Cardiac muscle cell (in vitro differentiated cells and primary cell): Measurements from ENCODE around the gene RCE1. TPM values are rescaled to one million over a fixed set of nuclear protein-coding genes. Genes with fewer than 3 reads are reported as not detected.

Source experiments
- DNase-seq, 2 donors: peaks; one replicate each; pipeline versions ENCODE4 v3.0.0 to v3.0.0-alpha.2; 2010 to 2017; ENCODE audit warnings: low read depth in 1 of 2, low spot score in 1 of 2
- H3K27ac ChIP-seq: fragments of 200-600 bp; sonication (generic); 2 replicates; pipeline ENCODE4 v1.5.1; 2016
- H3K27me3 ChIP-seq: fragments of 200-600 bp; sonication (generic); 2 replicates; pipeline ENCODE4 v1.6.0; 2016; ENCODE audit warnings: control low read depth
- H3K36me3 ChIP-seq: fragments of 200-600 bp; sonication (generic); 2 replicates; pipeline ENCODE4 v1.5.1; 2016; ENCODE audit warnings: control low read depth
- H3K4me1 ChIP-seq: fragments of 200-600 bp; sonication (generic); 2 replicates; pipeline ENCODE4 v1.8.1; 2017; ENCODE audit warnings: low read depth, mild to moderate bottlenecking, mixed run types
- H3K4me3 ChIP-seq: fragments of 200-600 bp; sonication (generic); 2 replicates; pipeline ENCODE4 v1.5.1; 2016; ENCODE audit warnings: mild to moderate bottlenecking
- H3K9me3 ChIP-seq: fragments of 200-600 bp; sonication (generic); 2 replicates; pipeline ENCODE4 v1.5.1; 2017; ENCODE audit warnings: low read depth, mild to moderate bottlenecking, control low read depth
- polyA plus RNA-seq: library from polyadenylated mRNA; unstranded; fragments of >200 nt; fragmentation: Nextera tagmentation; extraction: Ambion mirVana; gene quantifications from 2 replicates; pipeline ENCODE4 v1.2.1, GENCODE V29; 2016
- total RNA-seq: library from RNA; depleted of rRNA; stranded (reverse); fragments of >200 nt; gene quantifications from 2 replicates; pipeline ENCODE4 v1.2.3, GENCODE V29; 2016
- TF ChIP-seq, protein P1 (sequence below): IDR thresholded peaks from 2 replicates; pipeline ENCODE4 v1.5.1; 2012; ENCODE audit warnings: low read depth, mild to moderate bottlenecking, low read length

RCE1 gene
- total and polyA plus RNA-seq, 2 experiments from 2014 or later = 19.9 to 24.4 TPM

DNA sequence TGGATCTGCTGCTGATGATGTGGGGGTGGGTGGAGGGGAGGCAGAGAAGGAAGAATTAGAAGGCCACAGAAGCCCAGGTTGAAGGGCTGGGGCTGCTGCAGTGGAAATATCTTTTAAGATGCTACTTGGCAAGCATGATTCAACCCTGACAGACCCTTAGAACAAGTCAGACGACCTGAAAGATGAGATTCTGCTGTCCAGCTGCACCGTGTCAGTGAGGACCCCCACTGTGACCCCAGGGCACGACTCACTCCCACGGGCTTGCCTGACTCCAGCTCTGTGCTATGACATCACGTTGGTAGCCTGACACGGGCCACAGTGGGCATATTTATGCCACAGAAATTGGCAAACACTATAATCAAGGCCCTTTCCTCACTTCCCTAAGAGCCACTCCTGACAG is 49.7 kb downstream of the RCE1 start:
- H3K4me1 ChIP-seq = no peaks in the 10 kb centered on the region
- no peak overlapping the region for H3K27ac ChIP-seq
- no peaks in the 10 kb centered on the region for H3K27me3 ChIP-seq
- H3K9me3 ChIP-seq = no peaks in the 10 kb centered on the region
- H3K36me3 ChIP-seq = no peaks in the 10 kb centered on the region
- no peak for DNase-seq
- TF ChIP-seq, protein P1, sequence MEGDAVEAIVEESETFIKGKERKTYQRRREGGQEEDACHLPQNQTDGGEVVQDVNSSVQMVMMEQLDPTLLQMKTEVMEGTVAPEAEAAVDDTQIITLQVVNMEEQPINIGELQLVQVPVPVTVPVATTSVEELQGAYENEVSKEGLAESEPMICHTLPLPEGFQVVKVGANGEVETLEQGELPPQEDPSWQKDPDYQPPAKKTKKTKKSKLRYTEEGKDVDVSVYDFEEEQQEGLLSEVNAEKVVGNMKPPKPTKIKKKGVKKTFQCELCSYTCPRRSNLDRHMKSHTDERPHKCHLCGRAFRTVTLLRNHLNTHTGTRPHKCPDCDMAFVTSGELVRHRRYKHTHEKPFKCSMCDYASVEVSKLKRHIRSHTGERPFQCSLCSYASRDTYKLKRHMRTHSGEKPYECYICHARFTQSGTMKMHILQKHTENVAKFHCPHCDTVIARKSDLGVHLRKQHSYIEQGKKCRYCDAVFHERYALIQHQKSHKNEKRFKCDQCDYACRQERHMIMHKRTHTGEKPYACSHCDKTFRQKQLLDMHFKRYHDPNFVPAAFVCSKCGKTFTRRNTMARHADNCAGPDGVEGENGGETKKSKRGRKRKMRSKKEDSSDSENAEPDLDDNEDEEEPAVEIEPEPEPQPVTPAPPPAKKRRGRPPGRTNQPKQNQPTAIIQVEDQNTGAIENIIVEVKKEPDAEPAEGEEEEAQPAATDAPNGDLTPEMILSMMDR = no peak
- H3K4me3 ChIP-seq = no peak overlapping the region

DNA sequence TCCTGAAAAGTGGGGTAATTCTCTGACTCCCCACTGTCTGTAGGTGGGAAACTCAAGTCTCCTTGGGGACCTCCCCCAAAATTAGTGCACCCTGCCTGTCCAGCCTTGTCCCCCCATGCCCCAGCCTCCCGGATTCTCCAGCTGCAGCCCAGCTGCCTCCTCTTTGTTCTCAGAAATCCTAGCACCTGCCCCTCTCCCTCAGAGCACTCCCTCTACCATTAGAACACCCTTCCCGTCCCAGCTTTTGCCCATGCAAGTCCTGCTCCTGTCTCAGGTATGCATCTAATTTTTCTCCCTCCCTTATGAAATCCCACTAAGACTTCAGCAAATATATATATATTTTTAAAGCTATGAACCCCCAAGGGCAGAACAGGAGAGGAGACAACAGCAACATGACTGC is 50.9 kb downstream of the RCE1 start:
- Histone ChIP-seq H3K4me3 (no peak overlapping the region), H3K27me3 (no peaks in the 10 kb centered on the region), H3K27ac (no peak overlapping the region), H3K4me1 (no peaks in the 10 kb centered on the region), H3K36me3 (no peaks in the 10 kb centered on the region), H3K9me3 (no peaks in the 10 kb centered on the region)
- TF ChIP-seq, protein P1 = no peak
- DNase-seq = no peak

Other genes with a start within 250 kb of the RCE1 start
- 74.6 and 90.6 TPM in 2 replicates for gene RBM14, start 226.8 kb upstream of the RCE1 start, total RNA-seq
- gene RBM14, start 226.8 kb upstream of the RCE1 start, polyA plus RNA-seq = 95.2 and 111 TPM in 2 replicates
- 142 and 146 TPM in 2 replicates for gene RBM4, start 204.7 kb upstream of the RCE1 start, total RNA-seq
- gene RBM4, start 204.7 kb upstream of the RCE1 start, polyA plus RNA-seq = 206 and 241 TPM in 2 replicates
- 25.7 and 30.2 TPM in 2 replicates for gene RBM4B, start 165.6 kb upstream of the RCE1 start, total RNA-seq
- 62.3 and 62.6 TPM in 2 replicates for gene RBM4B, start 165.6 kb upstream of the RCE1 start, polyA plus RNA-seq
- gene SPTBN2, start 114.2 kb upstream of the RCE1 start, total RNA-seq = 23.1 and 27.4 TPM in 2 replicates
- 6.0 and 15.0 TPM in 2 replicates for gene SPTBN2, start 114.2 kb upstream of the RCE1 start, polyA plus RNA-seq
- 40.6 and 50.4 TPM in 2 replicates for gene LRFN4, start 13.6 kb downstream of the RCE1 start, total RNA-seq
- gene LRFN4, start 13.6 kb downstream of the RCE1 start, polyA plus RNA-seq = 41.6 and 57.8 TPM in 2 replicates
- 20.5 and 21.5 TPM in 2 replicates for gene PC, start 114.9 kb downstream of the RCE1 start, total RNA-seq
- gene PC, start 114.9 kb downstream of the RCE1 start, polyA plus RNA-seq = 24.1 and 30.7 TPM in 2 replicates
- not detected in 2 replicates for gene C11orf86, start 131.9 kb downstream of the RCE1 start, total RNA-seq
- not detected in 2 replicates for gene C11orf86, start 131.9 kb downstream of the RCE1 start, polyA plus RNA-seq
- gene SYT12, start 179.7 kb downstream of the RCE1 start, total RNA-seq = 0.21 and 0.53 TPM in 2 replicates
- 0.62 TPM in 1 of 2 replicates, not detected in the other for gene SYT12, start 179.7 kb downstream of the RCE1 start, polyA plus RNA-seq
- 48.5 and 71.7 TPM in 2 replicates for gene RHOD, start 213.4 kb downstream of the RCE1 start, total RNA-seq
- 32.8 and 44.2 TPM in 2 replicates for gene RHOD, start 213.4 kb downstream of the RCE1 start, polyA plus RNA-seq